Measurements from ENCODE around the gene TEDDM1. TPM values are rescaled to one million over a fixed set of nuclear protein-coding genes. Genes with fewer than 3 reads are reported as not detected.
A peak's percentile ranks its signal among the peaks of the same experiment; 100 is the strongest.

The TEDDM1 gene
- total and polyA plus RNA-seq, 5 donors, result not detected

DNA sequence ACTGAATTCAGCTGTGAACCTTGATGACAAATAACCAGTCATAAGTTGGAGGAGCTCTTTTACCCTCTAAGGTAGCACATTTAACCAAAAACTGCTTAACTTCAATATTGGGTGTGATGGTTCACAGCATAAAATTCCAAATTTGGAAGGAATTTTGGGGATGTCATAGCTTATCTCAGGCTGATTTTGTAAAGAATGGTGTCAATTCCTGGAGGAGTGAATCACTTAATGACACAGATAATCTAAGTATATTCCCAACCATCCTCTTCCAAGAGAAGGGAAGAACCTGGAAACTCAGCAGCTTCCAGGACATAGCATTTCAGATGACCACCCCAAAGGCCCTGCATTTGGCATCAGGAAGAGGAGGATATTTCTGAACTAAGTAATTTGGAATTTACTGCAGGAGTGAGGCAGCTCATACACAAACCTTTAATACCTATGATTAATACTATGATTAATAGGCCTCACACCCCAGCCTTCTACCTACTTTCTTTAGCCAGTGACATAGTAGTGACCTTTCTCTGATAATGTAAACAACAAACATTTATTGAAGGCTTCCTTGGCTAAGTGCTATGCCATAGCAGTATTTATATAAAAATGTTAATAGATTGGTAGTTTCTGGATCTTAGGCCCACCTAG, 23.4 kb downstream of the TEDDM1 start:
- no peak for DNase-seq
- Histone ChIP-seq H3K9me3 (ENCODE audit: control insufficient read depth, low read length) (no peaks in the 10 kb centered on the region), H3K27me3 (ENCODE audit: control insufficient read depth, insufficient read depth) (no peaks in the 10 kb centered on the region), H3K27ac (ENCODE audit: low read length) (no peak overlapping the region), H3K4me1 (ENCODE audit: control insufficient read depth, insufficient read depth, low read length) (no peaks in the 10 kb centered on the region), H3K4me3 (ENCODE audit: low read length) (no peak overlapping the region)
- intact Hi-C loops (cut with DNase I), result no loop called here
- no peak for ATAC-seq

DNA sequence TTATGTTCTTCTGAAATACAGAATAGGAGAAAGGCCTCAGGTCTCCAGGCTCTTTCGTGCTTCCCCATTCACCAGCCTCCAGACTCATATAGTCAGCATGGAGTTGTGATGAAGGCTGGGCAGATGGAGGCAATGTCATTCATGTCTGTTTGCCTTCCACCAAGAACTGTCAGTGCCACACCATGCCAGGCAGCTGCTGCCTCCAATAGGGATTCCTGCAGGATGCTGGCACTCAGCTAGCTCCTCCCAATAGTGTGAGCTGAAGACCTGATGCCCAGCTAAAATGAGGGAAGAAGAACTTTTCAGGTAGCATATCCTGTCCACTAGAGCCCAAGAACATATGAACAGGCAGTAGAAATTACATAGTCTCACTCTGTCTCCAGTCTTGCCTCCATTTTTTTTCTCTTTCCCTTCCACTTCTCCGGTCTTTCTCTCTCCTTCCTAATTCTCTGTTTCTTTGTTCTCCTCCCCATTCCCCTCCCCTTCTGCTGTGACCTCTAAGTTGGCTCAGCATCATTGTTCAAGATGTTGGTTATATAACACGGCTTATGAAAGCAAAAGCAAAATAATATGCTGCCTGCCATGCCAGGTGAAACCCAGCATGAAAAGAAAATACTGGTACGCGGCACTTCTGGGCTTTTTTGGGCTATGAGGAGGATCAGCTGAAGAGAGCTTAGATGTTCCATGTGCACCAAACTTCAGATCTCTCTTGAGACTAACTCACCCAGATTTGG, 26.2 kb downstream of the TEDDM1 start:
- H3K4me1 ChIP-seq (ENCODE audit: control insufficient read depth, insufficient read depth, low read length), result no peaks in the 10 kb centered on the region
- H3K27me3 ChIP-seq (ENCODE audit: control insufficient read depth, insufficient read depth), result no peaks in the 10 kb centered on the region

DNA sequence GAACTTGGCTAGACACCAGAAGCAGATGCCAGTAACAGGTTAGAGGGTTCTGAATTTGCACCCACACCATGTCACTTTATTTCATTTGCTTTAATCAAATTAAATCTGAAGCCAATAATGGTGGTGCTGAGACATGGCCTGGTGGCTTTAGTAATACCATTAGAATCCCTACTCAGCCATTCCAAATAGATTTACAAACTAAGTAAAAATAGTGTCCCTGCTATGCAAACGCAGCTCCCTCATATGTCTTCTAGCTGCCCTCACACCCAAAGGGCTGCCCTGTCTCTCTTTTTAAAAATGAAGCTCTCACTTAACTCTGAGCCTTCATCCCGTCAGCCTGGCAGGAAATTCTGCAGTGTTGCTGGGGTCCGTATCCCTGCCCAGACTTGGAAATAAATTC, 29.9 kb downstream of the TEDDM1 start:
- no peaks in the 10 kb centered on the region for H3K4me1 ChIP-seq (ENCODE audit: control insufficient read depth, insufficient read depth, low read length)
- no peaks in the 10 kb centered on the region for H3K27me3 ChIP-seq (ENCODE audit: control insufficient read depth, insufficient read depth)
- ATAC-seq, result no peak
- no peak overlapping the region for H3K4me3 ChIP-seq (ENCODE audit: low read length)
- H3K9me3 ChIP-seq (ENCODE audit: control insufficient read depth, low read length), result no peaks in the 10 kb centered on the region
- 60% methylated on average over 3 of the region's 3 CpGs for WGBS
- intact Hi-C loops (cut with DNase I), result no loop called here
- no peak overlapping the region for H3K27ac ChIP-seq (ENCODE audit: low read length)
- DNase-seq, result no peak

More for the DNA sequence above, 26.2 kb downstream of the TEDDM1 start:
- no peaks in the 10 kb centered on the region for H3K9me3 ChIP-seq (ENCODE audit: control insufficient read depth, low read length)
- intact Hi-C loops (cut with DNase I), result no loop called here
- H3K27ac ChIP-seq (ENCODE audit: low read length), result no peak overlapping the region
- H3K4me3 ChIP-seq (ENCODE audit: low read length), result no peak overlapping the region
- DNase-seq (no peak), ATAC-seq (peak in 1 of 2 donors; percentile 46)
- 75% methylated on average over 5 of the region's 5 CpGs for WGBS

DNA sequence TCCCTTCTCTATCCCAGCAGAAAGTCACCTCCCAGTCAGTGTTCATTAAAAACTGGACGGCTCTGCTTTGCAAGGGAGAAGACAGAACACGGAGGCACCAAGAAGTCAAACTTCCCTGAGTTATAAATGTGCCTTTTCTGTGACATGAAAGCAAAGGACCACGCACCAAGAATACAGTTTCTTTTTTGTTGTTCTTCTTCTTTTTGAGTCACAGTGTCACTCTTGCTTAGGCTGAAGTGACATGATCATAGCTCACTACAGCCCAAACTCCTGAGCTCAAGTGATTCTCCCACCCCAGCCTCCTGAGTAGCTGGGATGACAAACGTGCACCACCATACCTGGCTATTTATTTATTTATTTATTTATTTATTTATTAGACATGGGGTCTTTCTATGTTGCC, 31.6 kb downstream of the TEDDM1 start:
- Histone ChIP-seq H3K4me1 (ENCODE audit: control insufficient read depth, insufficient read depth, low read length) (no peaks in the 10 kb centered on the region), H3K27ac (ENCODE audit: low read length) (no peak overlapping the region), H3K4me3 (ENCODE audit: low read length) (no peak overlapping the region), H3K9me3 (ENCODE audit: control insufficient read depth, low read length) (no peaks in the 10 kb centered on the region), H3K27me3 (ENCODE audit: control insufficient read depth, insufficient read depth) (no peaks in the 10 kb centered on the region)
- 59% methylated on average over 4 of the region's 4 CpGs for WGBS
- ATAC-seq, result no peak
- no peak for DNase-seq
- intact Hi-C loops (cut with DNase I), result no loop called here

DNA sequence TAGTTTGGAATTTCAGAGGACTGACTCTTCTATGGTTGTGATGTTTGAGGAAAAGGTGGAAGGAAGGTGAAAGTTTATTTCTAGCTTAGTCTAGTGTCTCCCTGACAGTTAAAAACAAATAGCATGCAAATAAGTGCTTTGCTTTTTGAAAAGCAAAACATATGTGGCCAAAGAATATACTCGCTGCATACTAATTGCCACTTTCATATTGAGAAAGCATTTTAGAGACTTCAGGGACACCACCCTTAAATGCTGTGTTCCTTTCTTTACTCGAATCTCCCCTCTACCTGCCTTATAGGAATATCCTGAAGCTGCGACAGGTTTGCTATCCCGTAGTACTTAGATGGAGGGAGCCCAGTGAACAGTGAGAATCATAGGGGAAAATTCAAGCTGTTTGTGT, 32.1 kb downstream of the TEDDM1 start:
- 63% methylated on average over 4 of the region's 4 CpGs for WGBS
- intact Hi-C loops (cut with DNase I), result no loop called here
- no peaks in the 10 kb centered on the region for H3K27me3 ChIP-seq (ENCODE audit: control insufficient read depth, insufficient read depth)

DNA sequence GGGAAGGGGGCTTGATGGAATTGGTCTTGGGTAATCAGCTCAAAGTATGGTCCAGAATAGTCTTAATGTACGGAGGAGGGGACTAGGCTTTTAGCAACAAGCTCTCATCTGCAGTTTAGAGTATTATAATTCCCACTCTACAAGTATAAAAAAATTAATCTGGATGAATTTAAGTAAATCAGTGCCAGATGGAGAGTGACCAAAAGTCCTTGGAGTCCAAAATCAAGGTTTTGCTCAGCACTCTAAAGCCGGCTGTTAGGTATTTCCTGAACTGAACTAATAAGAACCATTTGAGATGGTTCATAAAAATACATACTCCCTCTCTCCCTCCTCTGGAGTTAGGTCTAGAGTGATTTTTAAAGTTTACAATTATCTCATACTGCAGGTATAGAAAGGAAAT, 32.5 kb downstream of the TEDDM1 start:
- no peaks in the 10 kb centered on the region for H3K27me3 ChIP-seq (ENCODE audit: control insufficient read depth, insufficient read depth)
- no peak overlapping the region for H3K27ac ChIP-seq (ENCODE audit: low read length)
- no peak overlapping the region for H3K4me3 ChIP-seq (ENCODE audit: low read length)
- no peaks in the 10 kb centered on the region for H3K4me1 ChIP-seq (ENCODE audit: control insufficient read depth, insufficient read depth, low read length)
- 54% methylated on average over 2 of the region's 2 CpGs for WGBS
- ATAC-seq, result peak in 1 of 2 donors; percentile 47
- H3K9me3 ChIP-seq (ENCODE audit: control insufficient read depth, low read length), result no peaks in the 10 kb centered on the region
- intact Hi-C loops (cut with DNase I), result no loop called here
- DNase-seq, result no peak

More for the DNA sequence above, 32.1 kb downstream of the TEDDM1 start:
- ATAC-seq (no peak), DNase-seq (no peak)
- Histone ChIP-seq H3K4me1 (ENCODE audit: control insufficient read depth, insufficient read depth, low read length) (no peaks in the 10 kb centered on the region), H3K27ac (ENCODE audit: low read length) (no peak overlapping the region), H3K4me3 (ENCODE audit: low read length) (no peak overlapping the region), H3K9me3 (ENCODE audit: control insufficient read depth, low read length) (no peaks in the 10 kb centered on the region)

DNA sequence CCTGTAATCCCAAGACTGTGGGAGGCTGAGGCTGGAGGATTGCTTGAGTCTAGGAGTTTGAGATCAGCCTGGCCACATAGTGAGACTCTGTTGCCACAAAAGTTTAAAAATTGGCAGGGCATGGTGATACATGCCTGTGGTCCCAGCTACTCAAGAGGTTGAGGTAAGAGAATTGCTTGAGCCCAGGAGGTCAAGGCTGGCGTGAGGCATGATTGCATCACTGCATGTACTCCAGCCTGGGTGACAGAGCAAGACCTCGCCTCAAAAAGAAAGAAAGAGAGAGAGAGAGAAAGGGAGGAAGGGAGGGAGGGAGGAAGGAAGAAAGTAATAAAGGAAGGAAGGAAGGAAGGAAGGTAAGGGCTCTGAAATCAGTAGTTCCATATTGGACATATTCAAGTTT, 33.9 kb downstream of the TEDDM1 start:
- Histone ChIP-seq H3K4me1 (ENCODE audit: control insufficient read depth, insufficient read depth, low read length) (no peaks in the 10 kb centered on the region), H3K27ac (ENCODE audit: low read length) (no peak overlapping the region), H3K27me3 (ENCODE audit: control insufficient read depth, insufficient read depth) (no peaks in the 10 kb centered on the region), H3K4me3 (ENCODE audit: low read length) (no peak overlapping the region), H3K9me3 (ENCODE audit: control insufficient read depth, low read length) (no peaks in the 10 kb centered on the region)
- DNase-seq (no peak), ATAC-seq (no peak)
- intact Hi-C loops (cut with DNase I), result no loop called here
- 92% methylated on average over 2 of the region's 2 CpGs for WGBS

DNA sequence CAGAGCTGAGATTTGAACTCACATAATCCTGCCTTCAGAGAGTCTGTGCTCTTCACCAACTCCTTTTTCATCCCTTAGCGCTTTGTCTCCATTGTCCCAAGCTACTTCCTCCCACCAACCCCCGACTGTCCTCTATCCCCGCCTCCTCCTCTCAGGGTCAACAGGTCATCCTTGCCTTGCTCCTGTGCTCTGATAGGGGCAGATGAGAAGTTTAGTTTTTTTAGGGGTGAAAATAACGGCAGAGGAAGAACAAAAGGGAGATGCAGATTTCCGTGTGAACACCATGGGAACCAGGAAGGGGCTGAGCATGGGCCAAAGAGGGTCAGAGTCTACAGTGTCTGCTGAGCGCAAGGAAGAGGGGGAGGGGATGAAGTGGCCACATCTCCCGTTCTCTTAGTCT, 40.8 kb downstream of the TEDDM1 start:
- no peak overlapping the region for H3K4me3 ChIP-seq (ENCODE audit: low read length)
- no peaks in the 10 kb centered on the region for H3K9me3 ChIP-seq (ENCODE audit: control insufficient read depth, low read length)
- no peaks in the 10 kb centered on the region for H3K4me1 ChIP-seq (ENCODE audit: control insufficient read depth, insufficient read depth, low read length)
- intact Hi-C loops (cut with DNase I), result no loop called here
- H3K27me3 ChIP-seq (ENCODE audit: control insufficient read depth, insufficient read depth), result no peaks in the 10 kb centered on the region
- no peak for DNase-seq
- ATAC-seq, result no peak
- 63% methylated on average over 7 of the region's 7 CpGs for WGBS
- no peak overlapping the region for H3K27ac ChIP-seq (ENCODE audit: low read length)

DNA sequence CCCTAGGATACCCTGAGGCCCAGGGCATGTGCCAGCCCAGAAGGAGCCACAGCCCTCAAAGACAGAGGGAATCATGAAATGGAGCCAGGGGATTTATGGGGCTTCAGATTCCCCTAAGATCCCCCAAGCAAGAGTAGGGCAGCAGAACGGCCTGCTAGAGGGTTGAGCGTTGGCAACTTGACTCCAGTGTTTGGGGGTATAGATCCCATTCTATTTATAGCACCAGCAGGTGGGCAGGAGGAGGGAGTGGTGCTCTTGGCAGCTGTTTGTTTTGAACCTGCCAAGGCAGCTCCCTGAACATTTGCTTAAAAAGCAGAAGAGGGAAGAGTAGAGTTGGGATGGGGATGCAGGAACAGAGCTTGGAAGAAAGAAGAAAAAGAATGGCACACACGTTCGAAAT, 42.6 kb downstream of the TEDDM1 start:
- intact Hi-C loops (cut with DNase I), result no loop called here
- Histone ChIP-seq H3K4me1 (ENCODE audit: control insufficient read depth, insufficient read depth, low read length) (no peaks in the 10 kb centered on the region), H3K4me3 (ENCODE audit: low read length) (no peak overlapping the region), H3K9me3 (ENCODE audit: control insufficient read depth, low read length) (no peaks in the 10 kb centered on the region), H3K27ac (ENCODE audit: low read length) (no peak overlapping the region), H3K27me3 (ENCODE audit: control insufficient read depth, insufficient read depth) (no peaks in the 10 kb centered on the region)
- no peak for ATAC-seq
- 77% methylated on average over 4 of the region's 4 CpGs for WGBS
- no peak for DNase-seq

DNA sequence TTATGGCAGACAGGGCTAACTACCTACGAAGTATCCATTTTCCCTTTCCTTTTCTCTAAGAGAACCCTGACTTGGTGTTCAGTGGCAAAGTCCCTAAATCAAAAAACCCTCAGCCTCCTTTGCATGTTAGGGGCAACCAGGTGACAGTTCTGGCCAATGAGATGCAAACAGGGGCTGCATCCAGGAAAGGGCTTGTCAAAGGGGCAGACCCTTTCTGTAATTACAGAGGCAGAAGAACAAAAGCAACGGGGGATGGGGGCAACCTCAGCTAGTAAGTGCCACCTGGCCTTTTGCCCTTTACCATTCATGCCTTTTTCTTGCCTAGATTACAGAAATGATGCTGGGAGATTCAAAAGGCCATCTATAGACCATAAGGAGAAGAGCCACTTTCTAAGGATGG, 43.3 kb downstream of the TEDDM1 start:
- Histone ChIP-seq H3K4me1 (ENCODE audit: control insufficient read depth, insufficient read depth, low read length) (no peaks in the 10 kb centered on the region), H3K27me3 (ENCODE audit: control insufficient read depth, insufficient read depth) (no peaks in the 10 kb centered on the region), H3K27ac (ENCODE audit: low read length) (no peak overlapping the region), H3K9me3 (ENCODE audit: control insufficient read depth, low read length) (no peaks in the 10 kb centered on the region), H3K4me3 (ENCODE audit: low read length) (no peak overlapping the region)
- DNase-seq (no peak), ATAC-seq (no peak)
- 76% methylated on average over 2 of the region's 2 CpGs for WGBS
- intact Hi-C loops (cut with DNase I), result no loop called here

DNA sequence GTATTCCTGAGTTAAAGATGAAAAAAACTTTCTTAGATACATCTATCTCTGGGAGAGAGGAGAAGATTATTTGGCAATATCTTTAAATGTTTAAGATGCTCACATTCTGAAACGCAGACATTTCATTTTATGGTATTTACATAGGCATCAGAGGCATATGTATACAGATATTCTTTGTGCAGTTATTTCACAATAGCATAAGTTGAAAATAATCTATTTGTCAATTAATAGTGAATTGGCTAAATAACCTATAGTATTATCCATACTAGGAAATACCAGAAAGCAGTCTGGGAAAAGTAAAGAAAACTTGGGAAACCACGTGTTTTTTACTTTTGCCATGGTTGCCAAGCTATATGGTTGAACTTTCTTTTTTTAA, 44.8 kb downstream of the TEDDM1 start:
- WGBS, result 65% methylated on average over 2 of the region's 2 CpGs
- DNase-seq (no peak), ATAC-seq (no peak)
- H3K4me3 ChIP-seq (ENCODE audit: low read length), result no peak overlapping the region
- H3K27ac ChIP-seq (ENCODE audit: low read length), result no peak overlapping the region
- H3K4me1 ChIP-seq (ENCODE audit: control insufficient read depth, insufficient read depth, low read length), result no peaks in the 10 kb centered on the region
- H3K9me3 ChIP-seq (ENCODE audit: control insufficient read depth, low read length), result no peaks in the 10 kb centered on the region
- no peaks in the 10 kb centered on the region for H3K27me3 ChIP-seq (ENCODE audit: control insufficient read depth, insufficient read depth)
- intact Hi-C loops (cut with DNase I), result no loop called here
